Measurements from ENCODE around the gene ZFYVE19.
A peak's percentile ranks its signal among the peaks of the same experiment; 100 is the strongest.

The ZFYVE19 gene

GRCh38 chr15:40776537-40777141 is 30.2 kb upstream of the ZFYVE19 start:
- no peak for DNase-seq

DNA sequence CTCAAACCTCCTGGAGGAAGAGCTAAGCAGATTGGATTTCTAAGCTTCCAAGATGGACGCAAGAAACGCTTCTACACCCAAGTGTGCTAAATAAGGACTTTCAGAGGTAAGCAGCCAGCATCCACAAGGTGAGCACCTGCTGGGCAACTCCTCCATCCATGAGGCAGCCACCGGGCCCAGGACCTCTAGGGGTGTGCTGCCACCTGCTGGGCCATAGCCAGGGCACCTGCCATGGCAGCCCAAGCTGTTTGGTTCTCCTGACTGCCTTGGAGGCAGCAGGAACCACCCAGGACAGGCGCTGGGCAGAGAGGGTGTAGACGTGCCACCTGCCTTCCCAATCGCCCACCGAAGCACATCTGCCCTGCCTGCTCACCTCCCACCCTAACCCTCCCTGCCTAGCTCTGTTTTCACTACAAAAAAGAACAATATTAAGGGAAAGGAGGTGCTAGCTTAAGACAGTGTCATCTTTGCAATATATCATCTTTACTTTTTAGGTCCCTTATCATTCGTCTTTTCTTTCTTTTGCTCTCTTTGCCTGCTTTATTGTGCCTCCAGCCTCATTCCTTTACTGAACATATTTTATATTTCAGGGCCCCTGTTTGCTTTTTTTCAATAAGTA is 24.2 kb upstream of the ZFYVE19 start:
- peak; percentile 66 for DNase-seq

DNA sequence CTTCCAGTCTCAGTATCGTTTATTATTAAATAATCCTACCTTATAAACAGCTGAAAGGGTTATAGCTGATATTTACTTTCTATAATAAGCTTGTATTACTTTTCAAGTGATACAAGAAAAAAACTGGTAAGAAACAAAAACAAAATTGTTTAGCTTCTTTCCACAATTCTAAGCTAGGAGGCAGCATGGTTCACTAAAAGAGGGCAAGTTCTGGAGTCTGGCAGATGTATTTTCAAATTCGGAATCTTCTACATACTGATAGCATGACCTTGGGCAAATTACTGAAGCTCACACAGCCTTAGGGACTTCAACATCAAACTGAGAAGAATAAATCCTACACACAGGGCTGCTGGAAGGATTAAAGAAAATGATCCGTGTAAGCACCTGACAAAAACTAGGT is 21.7 kb upstream of the ZFYVE19 start:
- no peak for DNase-seq

DNA sequence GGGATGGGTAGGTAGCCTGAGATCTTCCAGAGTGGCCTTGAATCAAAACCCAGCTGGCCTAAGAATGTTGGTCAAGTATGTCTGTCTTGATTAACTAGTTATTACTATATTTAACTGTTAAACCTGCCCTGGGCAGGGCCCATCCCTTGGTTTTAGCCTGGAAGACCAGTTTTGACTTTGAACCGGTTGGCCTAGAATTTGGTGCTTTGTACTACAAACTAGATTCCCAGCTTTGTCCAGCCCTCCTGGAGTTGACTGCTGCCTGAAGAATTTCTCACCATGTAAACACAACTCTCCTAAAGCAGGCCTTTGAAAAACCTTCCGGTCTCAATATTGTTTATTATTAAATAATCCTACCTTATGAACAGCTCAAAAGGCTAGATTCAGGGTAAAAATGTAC is 21.1 kb upstream of the ZFYVE19 start:
- DNase-seq: no peak

DNA sequence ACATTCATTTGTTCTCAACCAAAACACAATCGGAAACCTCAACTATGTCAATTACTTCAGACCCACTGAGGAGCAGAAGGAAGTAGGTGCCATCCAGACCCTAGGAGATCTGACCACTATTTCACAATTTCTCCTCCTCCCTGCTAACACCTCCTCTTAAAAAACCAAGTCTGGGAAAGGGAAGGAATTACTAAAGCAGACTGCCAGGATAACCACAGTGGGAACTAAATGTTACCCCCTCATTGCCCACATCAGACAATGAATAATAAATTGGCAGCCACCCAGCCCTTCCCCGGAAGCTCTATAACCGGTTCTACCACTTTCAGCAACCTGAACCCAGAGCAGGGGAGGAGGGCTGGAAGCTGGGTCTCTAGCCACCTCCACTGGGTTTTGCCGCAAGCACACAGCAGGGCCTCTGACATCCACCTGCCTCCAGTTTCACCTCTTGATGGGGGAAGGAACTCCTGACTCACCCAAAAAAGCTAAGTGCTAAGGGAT is 19.5 kb upstream of the ZFYVE19 start:
- DNase-seq: no peak

DNA sequence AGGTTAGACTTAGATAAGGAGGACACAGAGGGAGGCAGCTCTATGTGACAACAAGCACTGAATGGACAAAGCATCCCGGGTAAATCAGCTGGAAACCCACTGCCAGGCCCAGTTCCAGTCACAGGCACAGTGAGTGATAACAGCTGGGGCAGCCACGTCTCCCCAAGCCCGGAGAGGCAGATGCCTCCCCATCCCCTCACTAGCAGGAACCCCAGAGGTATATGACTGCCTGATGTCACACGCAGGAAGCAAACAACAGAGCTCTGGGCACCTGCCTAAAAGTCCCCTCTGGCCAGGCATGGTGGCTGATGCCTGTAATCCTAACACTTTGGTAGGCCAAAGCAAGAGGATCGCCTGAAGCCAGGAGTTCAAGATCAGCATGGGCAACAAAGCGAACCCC is 18.9 kb upstream of the ZFYVE19 start:
- DNase-seq: no peak

GRCh38 chr15:40789119-40789518 is 17.8 kb upstream of the ZFYVE19 start:
- no peak for DNase-seq

GRCh38 chr15:40789999-40790398 is 16.9 kb upstream of the ZFYVE19 start:
- DNase-seq: no peak

- DNase-seq: no peak
These were observed 16.2 kb upstream of the ZFYVE19 start for GRCh38 chr15:40790718-40791117.

DNA sequence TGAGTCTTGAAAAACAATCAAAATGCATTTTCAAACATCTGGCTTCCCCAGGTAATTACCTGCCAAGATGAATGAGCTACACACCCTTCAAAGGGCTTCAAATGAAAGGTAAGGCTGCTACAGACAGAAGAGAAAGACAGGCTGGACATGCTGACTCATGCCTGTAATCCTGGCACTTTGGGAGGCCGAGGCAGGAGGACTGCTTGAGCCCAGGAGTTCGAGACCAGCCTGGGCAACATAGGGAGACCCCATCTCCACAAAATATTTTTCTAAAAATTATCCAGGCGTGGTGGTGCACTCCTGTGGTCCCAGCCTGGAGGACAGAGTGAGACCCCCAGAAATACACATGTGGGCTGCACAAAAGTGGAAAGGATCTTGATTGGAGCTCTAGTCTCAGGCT is 14.5 kb upstream of the ZFYVE19 start:
- DNase-seq: no peak

GRCh38 chr15:40793216-40793989 is 13.5 kb upstream of the ZFYVE19 start:
- no peak for DNase-seq

DNA sequence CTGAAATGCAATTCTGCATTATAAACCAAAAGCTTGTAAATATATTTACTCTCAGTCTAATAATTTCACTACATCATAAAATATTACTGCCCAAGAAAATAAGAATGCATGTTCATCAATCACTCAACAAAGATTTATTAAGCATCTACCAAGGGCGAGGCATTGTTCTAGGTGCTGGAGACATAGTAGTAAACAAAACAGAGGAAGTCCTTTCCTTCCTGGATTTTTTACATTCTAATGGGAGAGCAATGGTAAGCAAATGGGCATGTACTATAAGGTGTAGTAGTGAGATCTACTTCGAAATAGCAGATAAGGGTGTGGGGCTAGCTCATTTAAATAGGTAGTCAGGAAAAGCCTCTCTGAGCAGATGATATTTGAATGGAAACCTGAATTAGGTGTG is 10.8 kb upstream of the ZFYVE19 start:
- no peak for DNase-seq

DNA sequence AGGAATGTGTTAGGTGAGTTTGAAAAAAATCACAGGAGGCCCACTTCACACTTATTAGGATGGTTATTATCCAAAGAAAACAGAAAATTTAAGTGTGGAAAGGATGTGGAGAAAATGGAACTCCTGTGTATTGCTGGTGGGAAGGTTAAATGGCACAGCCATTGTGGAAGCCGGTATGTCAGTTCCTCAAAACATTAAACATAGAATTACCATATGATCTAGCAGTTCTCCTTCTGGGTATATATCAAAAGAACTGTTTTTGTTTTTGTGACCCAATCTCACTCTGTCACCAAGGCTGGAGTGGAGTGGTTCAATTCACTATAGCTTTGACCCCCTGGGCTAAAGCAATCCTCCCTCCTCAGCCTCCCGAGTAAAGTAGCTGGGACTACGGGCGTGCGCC is 10.4 kb upstream of the ZFYVE19 start:
- no peak for DNase-seq

- DNase-seq: no peak
These were observed 7.4 kb upstream of the ZFYVE19 start for GRCh38 chr15:40799523-40799922.

DNA sequence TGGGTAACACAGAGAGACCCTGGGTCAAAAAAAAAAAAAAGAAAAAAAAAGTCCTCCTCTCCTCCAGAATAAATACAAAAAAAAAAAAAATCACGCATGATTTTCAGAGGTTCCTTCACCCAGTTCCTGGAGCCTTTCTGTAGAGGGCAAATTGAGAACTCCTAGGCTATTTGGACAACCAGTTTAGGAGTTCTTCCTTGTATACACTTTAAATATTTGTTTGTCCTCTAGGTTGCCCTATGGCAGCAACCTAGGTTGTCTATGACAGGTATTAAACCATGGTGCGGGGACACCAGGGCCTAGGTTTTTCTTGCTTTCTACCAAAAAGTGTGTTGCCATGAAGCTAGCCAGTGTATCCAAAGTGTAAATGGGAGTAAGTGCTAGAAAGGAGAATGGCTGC is 3.8 kb upstream of the ZFYVE19 start:
- no peak for DNase-seq

GRCh38 chr15:40803688-40804087 is 3.2 kb upstream of the ZFYVE19 start:
- no peak for DNase-seq

DNA sequence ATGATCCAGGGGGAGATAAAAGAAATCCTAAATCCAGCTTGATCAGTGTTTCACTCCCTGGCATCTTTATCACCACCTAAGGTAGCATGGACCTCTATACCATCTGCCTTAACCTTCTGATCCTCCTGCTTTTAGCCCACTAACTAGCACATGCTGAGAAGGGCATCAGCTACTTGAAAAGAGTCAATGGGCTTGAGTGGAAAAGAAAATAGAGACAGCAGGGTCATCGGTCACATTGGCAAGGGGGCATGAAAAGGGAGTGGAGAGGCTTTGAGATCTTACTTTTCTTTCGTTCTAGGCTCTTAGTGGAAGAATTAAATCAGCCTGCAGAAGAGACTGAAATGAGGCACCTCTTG is 239 bp upstream of the ZFYVE19 start:
- DNase-seq: no peak

- no peak for DNase-seq
These were observed 1.1 kb downstream of the ZFYVE19 start for GRCh38 chr15:40807888-40808461.

DNA sequence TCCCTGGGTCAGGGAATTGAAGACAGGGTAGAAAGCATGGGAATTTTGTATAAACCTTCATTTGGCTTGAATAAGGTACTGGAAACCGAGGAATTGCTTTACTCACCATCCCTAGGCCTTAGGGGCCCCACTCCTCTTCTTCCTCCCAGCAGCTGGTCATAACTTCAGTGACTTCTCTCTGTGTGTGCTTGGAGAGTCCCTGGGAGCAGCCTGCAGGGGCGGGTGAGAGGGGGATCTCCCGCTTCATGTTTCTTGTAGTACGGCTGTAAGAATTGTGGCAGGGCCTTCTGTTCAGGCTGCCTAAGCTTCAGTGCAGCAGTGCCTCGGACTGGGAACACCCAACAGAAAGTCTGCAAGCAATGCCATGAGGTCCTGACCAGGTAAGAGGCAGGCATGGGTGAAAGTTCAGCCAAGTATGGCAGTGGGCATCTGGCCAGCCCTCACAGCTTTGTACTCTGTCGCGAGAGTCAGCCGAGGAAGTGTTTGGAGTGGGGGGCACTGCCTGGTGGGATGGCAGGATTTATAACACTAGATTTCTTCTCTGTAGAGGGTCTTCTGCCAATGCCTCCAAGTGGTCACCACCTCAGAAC is 2.1 kb downstream of the ZFYVE19 start:
- DNase-seq: no peak

- no peak for DNase-seq
These were observed 6.0 kb downstream of the ZFYVE19 start for GRCh38 chr15:40812721-40813425.

GRCh38 chr15:40815042-40815698 is 8.3 kb downstream of the ZFYVE19 start:
- no peak for DNase-seq

- DNase-seq: no peak
These were observed 12.2 kb downstream of the ZFYVE19 start for GRCh38 chr15:40819048-40819447.
